Measurements from ENCODE around the gene TRIM46. TPM values are rescaled to one million over a fixed set of nuclear protein-coding genes. Genes with fewer than 3 reads are reported as not detected.
"Not testable (repeated sequence)": the region's sequence is repeated elsewhere in the genome, so short reads cannot be mapped to it uniquely, and the experiment has no call there.

The TRIM46 gene
- total and polyA plus RNA-seq, 4 donors = 0.50 to 3.4 (median 1.9) TPM

DNA sequence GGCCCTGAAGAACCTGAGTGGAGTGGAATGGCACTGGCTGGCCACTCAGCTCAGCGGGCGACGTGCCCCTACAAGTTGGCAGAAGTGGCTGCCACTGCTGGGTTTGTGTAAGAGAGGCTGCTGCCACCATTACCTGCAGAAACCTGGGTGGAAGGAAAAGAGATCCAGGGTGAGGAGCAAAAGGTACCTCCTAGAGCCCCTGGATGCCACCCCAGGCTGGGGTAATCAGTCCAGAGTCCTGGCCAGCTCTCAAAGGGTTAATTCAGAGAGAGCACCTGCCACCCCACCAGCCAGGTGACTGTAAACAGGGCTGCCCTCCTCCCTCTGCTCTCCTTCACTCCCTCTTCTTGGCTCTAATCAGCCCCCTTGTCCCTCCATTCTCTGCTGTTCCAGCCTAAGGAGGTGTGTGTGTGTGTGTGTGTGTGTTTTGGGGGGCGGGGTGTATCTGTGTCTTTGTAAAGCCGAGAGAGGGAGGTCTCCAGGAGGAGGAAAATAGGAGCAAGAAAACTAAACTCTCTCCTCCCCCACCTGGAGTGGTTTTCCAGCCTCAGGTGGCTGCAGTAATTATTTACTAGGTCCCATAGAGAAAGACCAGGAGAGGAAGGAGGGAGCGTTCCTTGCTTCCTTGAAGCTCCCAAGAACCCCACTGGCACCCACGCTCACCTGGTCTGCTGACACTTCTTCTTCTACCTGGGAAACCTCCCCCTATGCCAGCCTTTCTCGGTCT lies 12.6 kb downstream of the TRIM46 start:
- Histone ChIP-seq H3K27me3 (ENCODE audit: control insufficient read depth in 1 of 2, insufficient read depth in 2 of 2, low read length in 1 of 2) (no peaks in the 10 kb centered on the region), H3K36me3 (ENCODE audit: control insufficient read depth in 1 of 2, insufficient read depth in 2 of 2, low read length in 1 of 2) (no peaks in the 10 kb centered on the region), H3K4me3 (ENCODE audit: low read length in 2 of 2) (no peak overlapping the region), H3K9me3 (ENCODE audit: control insufficient read depth, low read length) (no peaks in the 10 kb centered on the region), H3K4me1 (ENCODE audit: control insufficient read depth in 1 of 2, insufficient read depth in 2 of 2, low read length in 2 of 2) (no peaks in the 10 kb centered on the region), H3K27ac (ENCODE audit: low read depth in 1 of 2, low read length in 2 of 2) (no peak overlapping the region)
- DNase-seq = peak in 1 of 2 donors; percentile 32
- intact Hi-C loops (cut with DNase I) = no loop called here
- 72 to 78% methylated on average over 8 of the region's 8 CpGs for WGBS, 2 donors
- no peak for ATAC-seq (ENCODE audit: low FRiP score)

GRCh38 chr1:155186794-155187455 lies 13.3 kb downstream of the TRIM46 start:
- 71 to 75% methylated on average over 14 of the region's 14 CpGs for WGBS, 2 donors
- Histone ChIP-seq H3K4me1 (ENCODE audit: control insufficient read depth in 1 of 2, insufficient read depth in 2 of 2, low read length in 2 of 2) (no peaks in the 10 kb centered on the region), H3K27ac (ENCODE audit: low read depth in 1 of 2, low read length in 2 of 2) (no peak overlapping the region), H3K27me3 (ENCODE audit: control insufficient read depth in 1 of 2, insufficient read depth in 2 of 2, low read length in 1 of 2) (no peaks in the 10 kb centered on the region), H3K4me3 (ENCODE audit: low read length in 2 of 2) (no peak overlapping the region), H3K9me3 (ENCODE audit: control insufficient read depth, low read length) (no peaks in the 10 kb centered on the region), H3K36me3 (ENCODE audit: control insufficient read depth in 1 of 2, insufficient read depth in 2 of 2, low read length in 1 of 2) (no peaks in the 10 kb centered on the region)
- intact Hi-C loops (cut with DNase I) = no loop called here
- ATAC-seq (ENCODE audit: low FRiP score) (peak; percentile 6), DNase-seq (peak; percentile 30 to 61)

DNA sequence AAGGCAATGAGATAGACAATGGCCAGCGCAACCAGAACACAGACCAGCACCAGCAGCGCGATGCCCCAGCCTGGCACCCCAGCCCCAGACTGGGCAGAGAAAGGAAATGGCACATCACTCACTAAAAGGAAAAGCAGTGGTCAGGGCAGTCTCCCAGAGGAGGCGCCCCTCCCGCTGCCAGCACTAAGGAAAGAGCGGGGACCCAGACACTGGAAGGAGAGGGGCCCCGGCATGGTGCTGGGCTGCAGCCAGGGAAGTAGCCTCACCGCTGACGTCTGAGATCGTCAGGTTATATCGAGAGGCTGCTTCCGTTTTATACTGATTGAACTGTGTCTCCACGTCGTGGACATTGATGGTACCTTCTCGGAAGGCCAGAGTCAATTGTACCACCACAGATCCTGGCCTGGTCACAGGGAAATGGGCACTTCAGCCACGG lies 13.8 kb downstream of the TRIM46 start:
- Histone ChIP-seq H3K27me3 (ENCODE audit: control insufficient read depth in 1 of 2, insufficient read depth in 2 of 2, low read length in 1 of 2) (no peaks in the 10 kb centered on the region), H3K27ac (ENCODE audit: low read depth in 1 of 2, low read length in 2 of 2) (no peak overlapping the region), H3K4me1 (ENCODE audit: control insufficient read depth in 1 of 2, insufficient read depth in 2 of 2, low read length in 2 of 2) (no peaks in the 10 kb centered on the region), H3K9me3 (ENCODE audit: control insufficient read depth, low read length) (no peaks in the 10 kb centered on the region), H3K36me3 (ENCODE audit: control insufficient read depth in 1 of 2, insufficient read depth in 2 of 2, low read length in 1 of 2) (no peaks in the 10 kb centered on the region), H3K4me3 (ENCODE audit: low read length in 2 of 2) (no peak overlapping the region)
- ATAC-seq (ENCODE audit: low FRiP score) (peak; percentile 12), DNase-seq (peak; percentile 37 to 52)
- 73 to 76% methylated on average over 16 of the region's 16 CpGs for WGBS, 2 donors
- intact Hi-C loops (cut with DNase I) = no loop called here

- intact Hi-C loops (cut with DNase I) = no loop called here
Observed at GRCh38 chr1:155188268-155188667, 14.6 kb downstream of the TRIM46 start.

DNA sequence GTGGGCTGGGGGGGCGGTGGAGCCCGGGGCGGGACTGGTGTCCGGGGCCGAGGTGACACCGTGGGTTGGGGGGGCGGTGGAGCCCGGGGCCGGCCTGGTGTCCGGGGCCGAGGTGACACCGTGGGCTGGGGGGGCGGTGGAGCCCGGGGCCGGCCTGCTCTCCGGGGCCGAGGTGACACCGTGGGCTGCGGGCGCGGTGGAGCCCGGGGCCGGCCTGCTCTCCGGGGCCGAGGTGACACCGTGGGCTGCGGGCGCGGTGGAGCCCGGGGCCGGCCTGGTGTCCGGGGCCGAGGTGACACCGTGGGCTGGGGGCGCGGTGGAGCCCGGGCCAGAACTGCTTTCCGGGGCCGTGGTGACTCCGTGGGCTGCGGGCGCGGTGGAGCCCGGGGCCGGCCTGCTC lies 16.3 kb downstream of the TRIM46 start:
- H3K9me3 ChIP-seq (ENCODE audit: control insufficient read depth, low read length); H3K36me3 ChIP-seq (ENCODE audit: control insufficient read depth in 1 of 2, insufficient read depth in 2 of 2, low read length in 1 of 2); H3K27me3 ChIP-seq (ENCODE audit: control insufficient read depth in 1 of 2, insufficient read depth in 2 of 2, low read length in 1 of 2); H3K27ac ChIP-seq (ENCODE audit: low read depth in 1 of 2, low read length in 2 of 2); H3K4me1 ChIP-seq (ENCODE audit: control insufficient read depth in 1 of 2, insufficient read depth in 2 of 2, low read length in 2 of 2); H3K4me3 ChIP-seq (ENCODE audit: low read length in 2 of 2); ATAC-seq (ENCODE audit: low FRiP score): not testable (repeated sequence)
- intact Hi-C loops (cut with DNase I) = loop anchor here (5.0 kb wide), 3 partner anchors 37 to 132 kb away; partner anchors contain the start of genes FDPS (in 1 of the 2) and RUSC1 (in 1 of the 2)
- 94 to 96% methylated on average over 22 to 25 of the region's 45 CpGs for WGBS, 2 donors
- peak; percentile 45 to 67 for DNase-seq

More at GRCh38 chr1:155188268-155188667, 14.6 kb downstream of the TRIM46 start:
- Histone ChIP-seq H3K4me1 (ENCODE audit: control insufficient read depth in 1 of 2, insufficient read depth in 2 of 2, low read length in 2 of 2) (no peaks in the 10 kb centered on the region), H3K36me3 (ENCODE audit: control insufficient read depth in 1 of 2, insufficient read depth in 2 of 2, low read length in 1 of 2) (no peaks in the 10 kb centered on the region), H3K9me3 (ENCODE audit: control insufficient read depth, low read length) (no peaks in the 10 kb centered on the region), H3K4me3 (ENCODE audit: low read length in 2 of 2) (no peak overlapping the region), H3K27ac (ENCODE audit: low read depth in 1 of 2, low read length in 2 of 2) (no peak overlapping the region), H3K27me3 (ENCODE audit: control insufficient read depth in 1 of 2, insufficient read depth in 2 of 2, low read length in 1 of 2) (no peaks in the 10 kb centered on the region)
- DNase-seq (peak; percentile 30 to 67), ATAC-seq (ENCODE audit: low FRiP score) (no peak)
- 85 to 87% methylated on average over 11 to 14 of the region's 14 CpGs for whole genome bisulfite sequencing, 2 donors

GRCh38 chr1:155191904-155192303 lies 18.3 kb downstream of the TRIM46 start:
- H3K27me3 ChIP-seq (ENCODE audit: control insufficient read depth in 1 of 2, insufficient read depth in 2 of 2, low read length in 1 of 2) = no peaks in the 10 kb centered on the region
- ATAC-seq (ENCODE audit: low FRiP score) (no peak), DNase-seq (no peak)
- no peaks in the 10 kb centered on the region for H3K4me1 ChIP-seq (ENCODE audit: control insufficient read depth in 1 of 2, insufficient read depth in 2 of 2, low read length in 2 of 2)
- no peaks in the 10 kb centered on the region for H3K9me3 ChIP-seq (ENCODE audit: control insufficient read depth, low read length)
- intact Hi-C loops (cut with DNase I) = loop anchor here (5.0 kb wide), 3 partner anchors 35 to 130 kb away; partner anchors contain the start of genes FDPS (in 1 of the 2) and RUSC1 (in 1 of the 2)
- 92 to 94% methylated on average over 17 of the region's 17 CpGs for WGBS, 2 donors
- H3K4me3 ChIP-seq (ENCODE audit: low read length in 2 of 2) = no peak overlapping the region
- H3K36me3 ChIP-seq (ENCODE audit: control insufficient read depth in 1 of 2, insufficient read depth in 2 of 2, low read length in 1 of 2) = peaks cover 0 to under 1% of the 10 kb centered on the region in 2 donors
- no peak overlapping the region for H3K27ac ChIP-seq (ENCODE audit: low read depth in 1 of 2, low read length in 2 of 2)

- peak; percentile 1 for ATAC-seq (ENCODE audit: low FRiP score)
- WGBS, 2 donors = 53 to 57% methylated on average over 13 to 20 of the region's 20 CpGs
- H3K4me1 ChIP-seq (ENCODE audit: control insufficient read depth in 1 of 2, insufficient read depth in 2 of 2, low read length in 2 of 2) = no peaks in the 10 kb centered on the region
Observed at GRCh38 chr1:155192346-155193274, 19.0 kb downstream of the TRIM46 start.

More at GRCh38 chr1:155192346-155193274, 19.0 kb downstream of the TRIM46 start:
- Histone ChIP-seq H3K36me3 (ENCODE audit: control insufficient read depth in 1 of 2, insufficient read depth in 2 of 2, low read length in 1 of 2) (peaks cover 0 to 2% of the 10 kb centered on the region in 2 donors), H3K4me3 (ENCODE audit: low read length in 2 of 2) (no peak overlapping the region), H3K27me3 (ENCODE audit: control insufficient read depth in 1 of 2, insufficient read depth in 2 of 2, low read length in 1 of 2) (no peaks in the 10 kb centered on the region), H3K27ac (ENCODE audit: low read depth in 1 of 2, low read length in 2 of 2) (peak overlapping the region in 1 of 2 donors; percentile 68), H3K9me3 (ENCODE audit: control insufficient read depth, low read length) (no peaks in the 10 kb centered on the region)
- intact Hi-C loops (cut with DNase I) = loop anchor here (1.0 to 5.0 kb wide), 4 partner anchors 16 to 130 kb away; partner anchors contain the start of genes FDPS (in 1 of the 2) and RUSC1 (in 1 of the 2)
- DNase-seq = no peak

Measured in aorta (tissue), 5 donors.